IMR-90 (cell line): Measurements from ENCODE around the gene LTBP1. TPM values are rescaled to one million over a fixed set of nuclear protein-coding genes. Genes with fewer than 3 reads are reported as not detected.
A peak's percentile ranks its signal among the peaks of the same experiment; 100 is the strongest.

Source experiments
- ATAC-seq: fragments of 200-7000 bp; cut with Tn5 transposase; 2 replicates; pipeline ENCODE4 v1.9.1; 2020; ENCODE audit warnings: low read depth, mild to moderate bottlenecking, moderate library complexity
- BruUV-seq: library from RNA; stranded (reverse); fragments of 400-500 nt; replicated peaks from 2 replicates; lab custom pipeline; 2021; lab: Mats Ljungman, UMichigan
- CTCF ChIA-PET: fragments of 300-600 bp; formaldehyde crosslinking; extraction: SDS; loops from one replicate; lab custom pipeline; 2021; ENCODE audit warnings: antibody characterized with exemption; lab: Yijun Ruan, JAX
- POLR2A ChIA-PET: fragments of 300-600 bp; sonication (Branson Sonifier 250); formaldehyde crosslinking; loops from one replicate; lab custom pipeline; 2022; ENCODE audit warnings: antibody characterized with exemption; ENCODE audit not compliant: unreplicated experiment; lab: Charles Lee
- DNase-seq: peaks from one replicate; pipeline ENCODE4 v3.0.0; 2013
- H2AFZ ChIP-seq: replicated peaks from 2 replicates; pipeline ENCODE3; 2013; ENCODE audit warnings: low read length, mild to moderate bottlenecking; ENCODE audit not compliant: poor library complexity
- H2AK5ac ChIP-seq: 2 replicates; pipeline ENCODE4 v1.6.1; 2013; ENCODE audit warnings: low read depth, low read length, inconsistent platforms
- H2AK9ac ChIP-seq: replicated peaks from 2 replicates; pipeline ENCODE3; 2013; ENCODE audit warnings: mild to moderate bottlenecking, low read depth, low read length, moderate library complexity; ENCODE audit not compliant: poor library complexity
- H2BK120ac ChIP-seq: 2 replicates; pipeline ENCODE4 v1.6.1; 2013; ENCODE audit warnings: low read depth, low read length, inconsistent platforms
- H2BK15ac ChIP-seq: 3 replicates; pipeline ENCODE4 v1.6.1; 2013; ENCODE audit warnings: low read depth, low read length, inconsistent platforms
- H2BK20ac ChIP-seq: 2 replicates; pipeline ENCODE4 v1.6.1; 2013; ENCODE audit warnings: low read depth, mild to moderate bottlenecking, inconsistent platforms, low read length, moderate library complexity
- H2BK5ac ChIP-seq: 2 replicates; pipeline ENCODE4 v1.6.1; 2013; ENCODE audit warnings: mild to moderate bottlenecking, low read depth, low read length, inconsistent platforms; ENCODE audit not compliant: poor library complexity, severe bottlenecking
- H3K14ac ChIP-seq: replicated peaks from 2 replicates; pipeline ENCODE4 v1.6.1; 2013; ENCODE audit warnings: low read depth, low read length, inconsistent platforms
- H3K18ac ChIP-seq: 2 replicates; pipeline ENCODE4 v1.6.1; 2013; ENCODE audit warnings: low read depth, low read length, control low read depth
- H3K23ac ChIP-seq: 2 replicates; pipeline ENCODE4 v1.6.1; 2013; ENCODE audit warnings: low read depth, low read length, inconsistent platforms
- H3K27ac ChIP-seq: 2 replicates; pipeline ENCODE4 v1.5.1; 2013; ENCODE audit warnings: mild to moderate bottlenecking, control low read depth, low read length; ENCODE audit not compliant: insufficient read depth
- H3K27me3 ChIP-seq: 2 replicates; pipeline ENCODE4 v1.6.1; 2013; ENCODE audit warnings: low read length; ENCODE audit not compliant: control insufficient read depth, insufficient read depth
- H3K36me3 ChIP-seq: 2 replicates; pipeline ENCODE4 v1.6.1; 2013; ENCODE audit warnings: low read length, mixed read lengths; ENCODE audit not compliant: control insufficient read depth, insufficient read depth
- H3K4ac ChIP-seq: 2 replicates; pipeline ENCODE4 v1.6.1; 2013; ENCODE audit warnings: low read depth, low read length, inconsistent platforms
- H3K4me1 ChIP-seq: 2 replicates; pipeline ENCODE4 v1.6.1; 2013; ENCODE audit warnings: low read length, mixed read lengths; ENCODE audit not compliant: control insufficient read depth, insufficient read depth
- H3K4me2 ChIP-seq: 2 replicates; pipeline ENCODE4 v1.6.1; 2013; ENCODE audit warnings: low read depth, mild to moderate bottlenecking, control low read depth, low read length, moderate library complexity
- H3K4me3 ChIP-seq: 2 replicates; pipeline ENCODE4 v1.5.1; 2013; ENCODE audit warnings: low read depth, mild to moderate bottlenecking, control low read depth, low read length, moderate library complexity; ENCODE audit not compliant: insufficient read depth
- H3K56ac ChIP-seq: 2 replicates; pipeline ENCODE4 v1.6.1; 2013; ENCODE audit warnings: low read length, inconsistent platforms; ENCODE audit not compliant: insufficient read depth; ENCODE audit errors: extremely low read depth
- H3K79me1 ChIP-seq, 2 experiments: 2 replicates each; pipeline ENCODE4 v1.6.1; 2013; ENCODE audit warnings: low read length in 2 of 2, inconsistent platforms in 1 of 2, low read depth in 1 of 2
- H3K9ac ChIP-seq: 2 replicates; pipeline ENCODE4 v1.6.1; 2013; ENCODE audit warnings: low read depth, low read length, control low read depth
- H3K9me1 ChIP-seq: 2 replicates; pipeline ENCODE4 v1.6.1; 2013; ENCODE audit warnings: low read length, inconsistent platforms; ENCODE audit not compliant: insufficient read depth
- H3K9me3 ChIP-seq: 2 replicates; pipeline ENCODE4 v1.6.1; 2013; ENCODE audit warnings: low read length; ENCODE audit not compliant: control insufficient read depth, insufficient read depth
- H4K20me1 ChIP-seq: 2 replicates; pipeline ENCODE4 v1.6.1; 2013; ENCODE audit warnings: low read length, inconsistent platforms; ENCODE audit not compliant: insufficient read depth
- H4K5ac ChIP-seq: 2 replicates; pipeline ENCODE4 v1.6.1; 2013; ENCODE audit warnings: mild to moderate bottlenecking, low read depth, low read length, control low read depth
- H4K8ac ChIP-seq, 2 experiments: 2 replicates each; pipeline ENCODE4 v1.6.1; 2013; ENCODE audit warnings: low read depth in 2 of 2, low read length in 2 of 2, control low read depth in 1 of 2, inconsistent platforms in 1 of 2
- H4K91ac ChIP-seq: 2 replicates; pipeline ENCODE4 v1.6.1; 2013; ENCODE audit warnings: low read depth, low read length, inconsistent platforms; ENCODE audit not compliant: insufficient read depth
- BHLHE40 ChIP-seq: fragments of 150-350 bp; IDR thresholded peaks from 2 replicates; pipeline ENCODE4 v1.6.1; 2016; ENCODE audit warnings: mild to moderate bottlenecking, low read depth, low read length
- CEBPB ChIP-seq: IDR thresholded peaks from 2 replicates; pipeline ENCODE4 v1.6.1; 2012; ENCODE audit warnings: low read depth, low read length, improper control_type of control experiment
- FOS ChIP-seq: fragments of 150-350 bp; IDR thresholded peaks from 2 replicates; pipeline ENCODE4 v1.6.1; 2016; ENCODE audit warnings: low read depth, low read length
- MAFK ChIP-seq: IDR thresholded peaks from 2 replicates; pipeline ENCODE4 v1.6.1; 2012; ENCODE audit warnings: low read depth, low read length, improper control_type of control experiment
- MAZ ChIP-seq: IDR thresholded peaks from 2 replicates; pipeline ENCODE4 v1.6.1; 2012; ENCODE audit warnings: low read depth, mild to moderate bottlenecking, low read length, improper control_type of control experiment, moderate library complexity, borderline replicate concordance
- MXI1 ChIP-seq: IDR thresholded peaks from 2 replicates; pipeline ENCODE4 v1.6.1; 2012; ENCODE audit warnings: low read depth, mild to moderate bottlenecking, low read length, moderate library complexity, borderline replicate concordance
- NFE2L2 ChIP-seq: fragments of 150-350 bp; IDR thresholded peaks from 2 replicates; pipeline ENCODE4 v1.6.1; 2016; ENCODE audit warnings: low read depth, mild to moderate bottlenecking, low read length
- POLR2A ChIP-seq: IDR thresholded peaks from 2 replicates; pipeline ENCODE4 v1.6.1; 2012; ENCODE audit warnings: mild to moderate bottlenecking, low read depth, low read length
- RAD21 ChIP-seq: IDR thresholded peaks from 2 replicates; pipeline ENCODE4 v1.6.1; 2012; ENCODE audit warnings: low read length, improper control_type of control experiment
- RCOR1 ChIP-seq: IDR thresholded peaks from 2 replicates; pipeline ENCODE4 v1.6.1; 2012; ENCODE audit warnings: mild to moderate bottlenecking, low read length, improper control_type of control experiment; ENCODE audit not compliant: insufficient replicate concordance
- RFX5 ChIP-seq: IDR thresholded peaks from 2 replicates; pipeline ENCODE4 v1.8.0; 2012; ENCODE audit warnings: low read depth, mild to moderate bottlenecking, low read length, moderate library complexity
- SMC3 ChIP-seq: fragments of 150-350 bp; IDR thresholded peaks from 2 replicates; pipeline ENCODE4 v1.6.1; 2016; ENCODE audit warnings: low read depth, mild to moderate bottlenecking, antibody characterized with exemption, low read length, moderate library complexity
- WGBS, 2 experiments: methylation state at CpG; one replicate each; pipeline versions ENCODE4 v1.1.5 to v1.1.7; 2013; ENCODE audit warnings: missing lambda C conversion rate in 2 of 2; ENCODE audit not compliant: insufficient read length in 1 of 2; ENCODE audit errors: extremely low coverage in 2 of 2; 5-methylcytosine and 5-hydroxymethylcytosine counted together
- dilution Hi-C: fragments of 300-500 bp; cut with HindIII; formaldehyde crosslinking; loops from one replicate; pipeline ENCODE4 v1.14.3; 2018; ENCODE audit warnings: low sequenced_read_pairs; ENCODE audit not compliant: unreplicated experiment
- in situ Hi-C: fragments of 300-500 bp; cut with MboI; formaldehyde crosslinking; loops from 3 replicates; pipeline ENCODE4 v1.14.3; 2019; ENCODE audit warnings: low sequenced_read_pairs, inconsistent platforms, mixed read lengths
- intact Hi-C: fragments of 100-400 bp; cut with micrococcal nuclease; formaldehyde crosslinking; loops from 2 replicates; pipeline ENCODE4 v1.10.0; 2022
- polyA plus RNA-seq, 3 experiments: library from polyadenylated mRNA; depleted of rRNA; stranded (reverse); fragments of >200 nt; gene quantifications; 2 replicates each; pipeline ENCODE4 v1.2.3, GENCODE V29; 2012; ENCODE audit warnings: low replicate concordance in 1 of 3
- total RNA-seq: library from RNA; depleted of rRNA; stranded (reverse); fragments of >200 nt; gene quantifications from 2 replicates; pipeline ENCODE4 v1.2.3, GENCODE V29; 2012
- TF ChIP-seq, protein P1 (sequence below): fragments of 150-350 bp; IDR thresholded peaks from 2 replicates; pipeline ENCODE4 v1.6.1; 2016; ENCODE audit warnings: low read depth, mild to moderate bottlenecking, low read length, moderate library complexity, borderline replicate concordance
- TF ChIP-seq, protein P2 (sequence below): conservative IDR thresholded peaks from 2 replicates; pipeline ENCODE4 v1.5.1; 2012; ENCODE audit warnings: mild to moderate bottlenecking, low read depth, low read length, improper control_type of control experiment
- TF ChIP-seq, protein P3 (sequence below): fragments of 150-350 bp; IDR thresholded peaks from 2 replicates; pipeline ENCODE4 v1.6.1; 2017; ENCODE audit warnings: mild to moderate bottlenecking, antibody characterized with exemption, low read length, low read depth

Gene LTBP1
- total and polyA plus RNA-seq, 2 of the 4 experiments (the other 2 are of a cell fraction): 235 to 326 TPM

DNA sequence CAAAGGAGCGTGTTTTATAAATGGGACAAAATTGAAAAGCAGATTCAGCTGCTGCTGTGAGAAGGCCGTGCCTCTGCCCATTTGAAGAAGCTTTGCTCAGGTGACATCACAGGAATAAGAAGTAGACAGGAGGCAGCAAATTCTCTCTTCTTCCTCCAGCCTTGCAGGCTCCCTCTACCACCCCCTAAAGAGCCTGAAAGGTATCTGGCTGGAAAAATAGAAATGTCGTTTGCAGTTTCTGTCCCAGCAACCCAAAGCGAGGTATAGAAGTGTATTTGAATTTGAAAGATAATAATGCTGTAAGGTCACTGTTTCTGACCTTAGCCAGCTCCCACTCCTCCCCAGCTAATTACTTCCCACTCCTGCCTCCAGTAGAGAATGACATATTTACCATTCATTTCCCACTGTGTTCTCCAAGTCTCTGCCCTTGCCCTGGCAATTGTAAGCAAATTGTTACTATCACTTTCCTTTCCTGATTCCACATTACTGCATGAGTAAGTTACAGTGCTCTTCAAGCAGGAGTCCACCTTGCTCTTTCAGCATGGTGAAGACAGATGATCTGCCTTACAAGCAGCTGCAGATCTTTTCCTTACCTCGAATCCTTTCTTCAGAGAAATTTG, 472.9 kb downstream of the LTBP1 start:
- Histone ChIP-seq H2AK9ac (no peak overlapping the region), H3K9me3 (no peaks in the 10 kb centered on the region), H3K27me3 (no peaks in the 10 kb centered on the region), H2AFZ (no peak overlapping the region), H3K18ac (no peak overlapping the region), H3K9me1 (peaks cover 6% of the 10 kb centered on the region; the same call in 1 of the 2 replicates), H2AK5ac (peak overlapping the region; percentile 13; the same call in 1 of the 2 replicates), H3K36me3 (no peaks in the 10 kb centered on the region), H3K14ac (peak overlapping the region; percentile 65), H3K4me2 (no peak overlapping the region), H4K8ac (peak overlapping the region in 1 of 2 experiments; percentile 67; a peak in 1 of 4 replicates), H2BK5ac (no peak overlapping the region), H3K27ac (no peak overlapping the region), H2BK15ac (peak overlapping the region; percentile 73; the same call in 1 of the 3 replicates), H2BK20ac (peak overlapping the region; percentile 75), H4K20me1 (no peaks in the 10 kb centered on the region), H3K4me1 (peaks cover 8% of the 10 kb centered on the region), H4K5ac (no peak overlapping the region), H3K56ac (no peak overlapping the region), H2BK120ac (peak overlapping the region; percentile 76; the same call in 1 of the 2 replicates), H3K4ac (peak overlapping the region; percentile 76), H3K79me1 (no peaks in the 10 kb centered on the region), H4K91ac (peak overlapping the region; percentile 60; the same call in 1 of the 2 replicates), H3K4me3 (no peak overlapping the region), H3K23ac (no peak overlapping the region; the same call in 1 of the 2 replicates), H3K9ac (no peak overlapping the region)
- ChIA-PET CTCF (interaction anchor here (0.8 to 1.6 kb wide), 2 partner anchors 12 to 22 kb away, joined by 3 to 7 read pairs; no protein-coding TSS in a partner anchor), POLR2A (no interaction called here)
- dilution Hi-C loops (no loop called here), intact Hi-C loops (no loop called here), in situ Hi-C loops (no loop called here)
- no CpG with 5 or more reads among the region's 5 CpGs for WGBS, 2 experiments
- BruUV-seq: no TSS peak
- DNase-seq (peak; percentile 41), ATAC-seq (peak; percentile 72)
- TF ChIP-seq MAFK: no peak
- no peak for TF ChIP-seq RCOR1
- no peak for TF ChIP-seq FOS
- TF ChIP-seq, protein P1, sequence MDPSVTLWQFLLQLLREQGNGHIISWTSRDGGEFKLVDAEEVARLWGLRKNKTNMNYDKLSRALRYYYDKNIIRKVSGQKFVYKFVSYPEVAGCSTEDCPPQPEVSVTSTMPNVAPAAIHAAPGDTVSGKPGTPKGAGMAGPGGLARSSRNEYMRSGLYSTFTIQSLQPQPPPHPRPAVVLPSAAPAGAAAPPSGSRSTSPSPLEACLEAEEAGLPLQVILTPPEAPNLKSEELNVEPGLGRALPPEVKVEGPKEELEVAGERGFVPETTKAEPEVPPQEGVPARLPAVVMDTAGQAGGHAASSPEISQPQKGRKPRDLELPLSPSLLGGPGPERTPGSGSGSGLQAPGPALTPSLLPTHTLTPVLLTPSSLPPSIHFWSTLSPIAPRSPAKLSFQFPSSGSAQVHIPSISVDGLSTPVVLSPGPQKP: no peak
- no peak for TF ChIP-seq POLR2A
- no peak for TF ChIP-seq MAZ
- TF ChIP-seq, protein P2, sequence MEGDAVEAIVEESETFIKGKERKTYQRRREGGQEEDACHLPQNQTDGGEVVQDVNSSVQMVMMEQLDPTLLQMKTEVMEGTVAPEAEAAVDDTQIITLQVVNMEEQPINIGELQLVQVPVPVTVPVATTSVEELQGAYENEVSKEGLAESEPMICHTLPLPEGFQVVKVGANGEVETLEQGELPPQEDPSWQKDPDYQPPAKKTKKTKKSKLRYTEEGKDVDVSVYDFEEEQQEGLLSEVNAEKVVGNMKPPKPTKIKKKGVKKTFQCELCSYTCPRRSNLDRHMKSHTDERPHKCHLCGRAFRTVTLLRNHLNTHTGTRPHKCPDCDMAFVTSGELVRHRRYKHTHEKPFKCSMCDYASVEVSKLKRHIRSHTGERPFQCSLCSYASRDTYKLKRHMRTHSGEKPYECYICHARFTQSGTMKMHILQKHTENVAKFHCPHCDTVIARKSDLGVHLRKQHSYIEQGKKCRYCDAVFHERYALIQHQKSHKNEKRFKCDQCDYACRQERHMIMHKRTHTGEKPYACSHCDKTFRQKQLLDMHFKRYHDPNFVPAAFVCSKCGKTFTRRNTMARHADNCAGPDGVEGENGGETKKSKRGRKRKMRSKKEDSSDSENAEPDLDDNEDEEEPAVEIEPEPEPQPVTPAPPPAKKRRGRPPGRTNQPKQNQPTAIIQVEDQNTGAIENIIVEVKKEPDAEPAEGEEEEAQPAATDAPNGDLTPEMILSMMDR: no peak
- no peak for TF ChIP-seq NFE2L2
- no peak for TF ChIP-seq MXI1
- no peak for TF ChIP-seq BHLHE40
- no peak for TF ChIP-seq CEBPB
- no peak for TF ChIP-seq SMC3
- TF ChIP-seq, protein P3, sequence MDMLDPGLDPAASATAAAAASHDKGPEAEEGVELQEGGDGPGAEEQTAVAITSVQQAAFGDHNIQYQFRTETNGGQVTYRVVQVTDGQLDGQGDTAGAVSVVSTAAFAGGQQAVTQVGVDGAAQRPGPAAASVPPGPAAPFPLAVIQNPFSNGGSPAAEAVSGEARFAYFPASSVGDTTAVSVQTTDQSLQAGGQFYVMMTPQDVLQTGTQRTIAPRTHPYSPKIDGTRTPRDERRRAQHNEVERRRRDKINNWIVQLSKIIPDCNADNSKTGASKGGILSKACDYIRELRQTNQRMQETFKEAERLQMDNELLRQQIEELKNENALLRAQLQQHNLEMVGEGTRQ: no peak
- TF ChIP-seq RFX5: no peak
- no peak for TF ChIP-seq RAD21
